Stimulated activated naive CD8-positive, alpha-beta T cell treated with anti-CD3 and anti-CD28 coated beads, Interleukin-15, amount 100 ng/mL, for 72 hours (primary cell): ENCODE data around the gene KIF4A.
"Not testable (repeated sequence)": the region's sequence is repeated elsewhere in the genome, so short reads cannot be mapped to it uniquely, and the experiment has no call there.

ENCODE experiments used
- ATAC-seq: fragments of 150-1000 bp; cut with Tn5 transposase; 2 replicates; pipeline ENCODE4 v1.10.0; 2021; ENCODE audit warnings: mild to moderate bottlenecking, moderate library complexity
- DNase-seq, 2 donors: peaks; one replicate each; pipeline ENCODE4 v3.0.0; 2021 to 2022
- H3K27ac Mint-ChIP-seq, 2 donors: one replicate each; pipeline ENCODE4 v1.8.0; 2022; ENCODE audit warnings: mild to moderate bottlenecking in 2 of 2, mixed read lengths in 2 of 2, moderate library complexity in 2 of 2
- H3K27me3 Mint-ChIP-seq: one replicate; pipeline ENCODE4 v1.8.0; 2022; ENCODE audit warnings: mixed read lengths
- H3K4me1 Mint-ChIP-seq: one replicate; pipeline ENCODE4 v1.8.0; 2022; ENCODE audit warnings: mild to moderate bottlenecking, mixed read lengths
- H3K4me3 Mint-ChIP-seq, 2 donors: one replicate each; pipeline ENCODE4 v1.8.0; 2022; ENCODE audit warnings: mild to moderate bottlenecking in 2 of 2, mixed read lengths in 2 of 2, moderate library complexity in 1 of 2
- H3K9me3 Mint-ChIP-seq, 2 donors: one replicate each; pipeline ENCODE4 v1.8.0; 2022; ENCODE audit warnings: mixed read lengths in 2 of 2

KIF4A gene

DNA sequence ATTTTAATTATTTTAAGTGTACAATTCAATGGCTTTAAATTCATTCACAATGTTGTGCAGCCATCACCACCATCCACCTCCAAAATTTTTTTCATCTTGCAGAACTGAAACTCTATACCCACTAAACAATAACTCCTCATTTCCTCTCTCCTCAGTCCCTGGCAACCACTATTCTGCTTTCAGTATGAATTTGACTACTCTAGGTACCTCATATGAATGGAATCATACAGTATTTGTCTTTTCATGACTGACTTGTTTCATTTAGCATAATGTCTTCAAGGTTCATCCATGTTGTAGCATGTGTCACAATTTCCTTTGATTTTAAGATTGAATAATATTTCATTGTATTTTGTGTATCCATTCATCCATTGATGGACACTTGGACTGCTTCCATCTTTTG, 46.9 kb downstream of the KIF4A start:
- Mint-ChIP-seq H3K27me3 (no peaks in the 10 kb centered on the region), H3K4me1 (peaks cover 18% of the 10 kb centered on the region), H3K4me3 (no peak overlapping the region), H3K27ac (peak overlapping the region; percentile 28 to 69), H3K9me3 (no peaks in the 10 kb centered on the region)
- DNase-seq = peak in 1 of 2 donors; percentile 19
- ATAC-seq = peak; percentile 100

DNA sequence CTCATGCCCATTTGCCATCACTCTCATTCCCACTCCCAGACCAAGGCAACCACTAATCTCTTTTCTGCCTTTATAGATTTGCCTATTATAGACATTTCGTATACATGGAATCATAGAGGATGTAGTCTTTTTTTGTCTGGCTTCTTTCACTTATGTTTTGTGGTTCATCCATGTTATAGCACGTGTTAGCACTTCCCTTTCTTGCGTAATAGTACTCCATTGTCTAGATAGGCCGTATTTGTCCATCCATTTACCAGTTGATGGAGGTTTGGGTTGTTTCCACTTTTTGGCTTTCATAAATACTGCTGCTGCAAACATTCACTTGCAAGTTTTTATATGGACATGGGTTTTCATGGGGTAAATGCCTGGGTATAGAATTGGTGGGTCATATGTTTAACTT, 48.4 kb downstream of the KIF4A start:
- H3K9me3 Mint-ChIP-seq = no peaks in the 10 kb centered on the region

DNA sequence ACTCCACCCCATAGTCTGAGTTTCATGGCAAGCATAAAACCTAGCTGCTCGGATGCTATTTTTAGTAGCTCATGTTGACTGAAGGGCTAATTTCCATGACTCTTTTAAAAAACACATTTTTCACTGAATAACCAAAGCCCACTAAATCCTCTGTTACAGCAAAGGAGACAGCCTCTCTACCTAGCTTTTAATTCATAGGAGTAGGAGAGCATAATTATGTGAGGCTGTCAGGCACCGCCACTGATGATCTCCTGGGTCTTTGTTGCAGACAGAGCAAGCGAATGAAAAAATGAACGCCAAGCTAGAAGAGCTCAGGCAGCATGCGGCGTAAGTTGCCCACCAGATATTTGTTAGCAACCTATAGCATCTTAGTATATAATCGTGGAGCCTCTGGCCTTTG, 53.5 kb downstream of the KIF4A start:
- Mint-ChIP-seq H3K4me1 (no peaks in the 10 kb centered on the region), H3K4me3 (no peak overlapping the region), H3K27ac (no peak overlapping the region), H3K9me3 (no peaks in the 10 kb centered on the region), H3K27me3 (no peaks in the 10 kb centered on the region)
- DNase-seq (no peak), ATAC-seq (no peak)

More for the DNA sequence above, 48.4 kb downstream of the KIF4A start:
- Mint-ChIP-seq H3K4me3 (no peak overlapping the region), H3K4me1 (peaks cover 18% of the 10 kb centered on the region), H3K27me3 (no peaks in the 10 kb centered on the region), H3K27ac (no peak overlapping the region)
- DNase-seq = no peak
- ATAC-seq = no peak

DNA sequence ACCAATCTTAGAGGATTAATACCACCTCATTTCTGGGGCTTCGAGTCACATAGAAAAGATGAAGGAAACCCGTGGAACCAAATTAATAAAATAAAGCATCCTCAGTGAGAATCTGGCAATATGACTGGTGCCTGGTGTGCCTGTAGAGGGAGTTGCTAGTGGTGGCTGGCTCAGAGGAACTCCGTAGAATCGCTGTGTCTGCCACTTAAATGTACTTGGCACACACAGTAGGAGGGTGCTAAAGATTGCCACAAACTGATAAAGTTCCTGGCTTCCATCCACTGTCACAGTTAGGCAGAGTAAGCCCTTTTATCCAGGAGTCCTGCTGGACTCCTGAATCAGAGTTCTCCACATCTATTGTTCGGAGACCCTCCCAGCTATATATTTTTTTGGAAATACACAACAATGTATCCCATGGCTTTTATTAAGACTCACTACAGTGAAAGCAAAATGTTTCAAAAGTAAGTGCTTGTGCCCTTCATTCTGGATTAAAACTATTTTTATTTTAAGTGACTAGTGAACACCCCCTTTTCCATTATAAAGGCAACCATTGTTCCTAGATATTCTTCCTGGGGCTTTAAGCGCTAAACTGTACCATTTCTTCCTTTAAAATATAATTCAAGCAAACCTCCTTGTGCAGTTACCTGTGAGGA, 56.6 kb downstream of the KIF4A start:
- Mint-ChIP-seq H3K9me3 (no peaks in the 10 kb centered on the region), H3K27ac (no peak overlapping the region), H3K4me1 (no peaks in the 10 kb centered on the region), H3K4me3 (no peak overlapping the region), H3K27me3 (no peaks in the 10 kb centered on the region)
- DNase-seq = no peak
- no peak for ATAC-seq

DNA sequence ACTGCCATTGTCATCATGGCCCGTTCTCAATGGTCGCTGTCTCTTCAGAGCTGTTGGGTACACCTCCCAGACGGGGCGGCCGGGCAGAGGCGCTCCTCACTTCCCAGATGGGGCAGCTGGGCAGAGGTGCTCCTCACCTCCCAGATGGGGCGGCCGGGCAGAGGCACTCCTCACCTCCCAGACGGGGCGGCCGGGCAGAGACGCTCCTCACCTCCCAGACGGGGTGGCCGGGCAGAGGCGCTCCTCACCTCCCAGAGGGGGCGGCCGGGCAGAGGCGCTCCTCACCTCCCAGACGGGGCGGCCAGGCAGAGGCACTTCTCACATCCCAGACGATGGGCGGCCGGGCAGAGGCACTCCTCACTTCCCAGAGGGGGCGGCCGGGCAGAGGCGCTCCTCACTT, 58.9 kb downstream of the KIF4A start:
- H3K27me3 Mint-ChIP-seq, H3K27ac Mint-ChIP-seq, H3K4me1 Mint-ChIP-seq, H3K9me3 Mint-ChIP-seq, ATAC-seq, H3K4me3 Mint-ChIP-seq, DNase-seq: not testable (repeated sequence)

DNA sequence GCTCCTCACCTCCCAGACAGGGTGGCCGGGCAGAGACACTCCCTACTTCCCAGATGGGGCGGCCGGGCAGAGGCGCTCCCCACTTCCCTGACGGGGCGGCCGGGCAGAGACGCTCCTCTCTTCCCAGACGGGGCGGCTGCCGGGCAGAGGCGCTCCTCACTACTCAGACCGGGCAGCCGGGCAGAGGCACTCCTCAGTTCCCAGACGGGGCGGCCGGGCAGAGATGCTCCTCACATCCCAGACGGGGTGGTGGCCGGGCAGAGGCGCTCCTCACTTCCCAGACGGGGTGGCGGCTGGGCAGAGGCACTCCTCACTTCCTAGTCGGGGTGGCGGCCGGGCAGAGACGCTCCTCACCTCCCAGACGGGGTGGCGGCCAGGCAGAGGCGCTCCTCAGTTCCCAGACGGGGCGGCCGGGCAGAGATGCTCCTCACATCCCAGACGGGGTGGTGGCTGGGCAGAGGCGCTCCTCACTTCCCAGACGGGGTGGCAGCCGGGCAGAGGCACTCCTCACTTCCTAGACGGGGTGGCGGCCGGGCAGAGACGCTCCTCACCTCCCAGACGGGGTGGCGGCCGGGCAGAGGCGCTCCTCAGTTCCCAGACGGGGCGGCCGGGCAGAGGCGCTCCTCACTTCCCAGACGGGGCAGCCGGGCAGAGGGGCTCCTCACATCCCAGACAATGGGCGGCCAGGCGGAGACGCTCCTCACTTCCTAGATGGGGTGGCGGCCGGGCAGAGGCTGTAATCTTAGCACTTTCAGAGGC, 59.6 kb downstream of the KIF4A start:
- not testable (repeated sequence) for DNase-seq, ATAC-seq, H3K4me3 Mint-ChIP-seq, H3K27me3 Mint-ChIP-seq, H3K4me1 Mint-ChIP-seq, H3K27ac Mint-ChIP-seq, H3K9me3 Mint-ChIP-seq

DNA sequence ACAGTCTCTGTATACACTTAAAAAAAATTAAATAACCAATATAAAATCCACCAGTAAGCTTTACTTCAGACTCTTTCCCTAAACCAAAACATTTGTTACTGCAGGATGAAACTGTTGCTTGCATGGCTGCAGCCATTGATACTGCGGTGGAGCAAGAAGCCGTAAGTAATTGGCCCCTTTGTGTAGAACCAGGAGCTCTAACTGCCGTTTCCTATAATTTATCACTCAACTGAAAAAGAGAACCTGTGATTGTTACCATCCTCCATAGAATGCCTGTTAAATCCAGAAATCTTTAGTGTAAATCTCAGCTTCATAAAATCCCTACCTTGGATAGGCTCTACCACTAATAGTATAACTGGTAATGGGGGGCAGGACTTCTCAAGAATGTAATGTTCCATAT, 62.6 kb downstream of the KIF4A start:
- no peak overlapping the region for H3K4me3 Mint-ChIP-seq
- no peaks in the 10 kb centered on the region for H3K27me3 Mint-ChIP-seq
- no peaks in the 10 kb centered on the region for H3K9me3 Mint-ChIP-seq
- no peak overlapping the region for H3K27ac Mint-ChIP-seq
- no peaks in the 10 kb centered on the region for H3K4me1 Mint-ChIP-seq
- DNase-seq = no peak
- no peak for ATAC-seq

DNA sequence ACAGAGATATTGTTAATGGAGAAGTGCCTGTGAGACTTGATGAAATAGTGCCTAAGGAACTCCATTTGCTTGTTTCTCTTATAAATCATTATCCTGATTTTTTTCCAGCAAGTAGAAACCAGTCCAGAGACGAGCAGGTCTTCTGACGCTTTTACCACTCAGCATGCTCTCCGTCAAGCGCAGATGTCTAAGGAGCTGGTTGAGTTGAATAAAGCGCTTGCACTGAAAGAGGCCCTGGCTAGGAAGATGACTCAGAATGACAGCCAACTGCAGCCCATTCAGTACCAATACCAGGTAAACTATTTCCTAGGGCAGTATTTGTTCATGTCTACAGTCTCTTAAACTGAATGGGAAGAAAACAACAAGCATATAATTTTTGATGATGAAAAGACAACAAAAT, 63.6 kb downstream of the KIF4A start:
- H3K4me3 Mint-ChIP-seq = no peak overlapping the region
- no peak for DNase-seq
- no peaks in the 10 kb centered on the region for H3K9me3 Mint-ChIP-seq
- no peaks in the 10 kb centered on the region for H3K27me3 Mint-ChIP-seq
- no peaks in the 10 kb centered on the region for H3K4me1 Mint-ChIP-seq
- no peak overlapping the region for H3K27ac Mint-ChIP-seq
- ATAC-seq = no peak

DNA sequence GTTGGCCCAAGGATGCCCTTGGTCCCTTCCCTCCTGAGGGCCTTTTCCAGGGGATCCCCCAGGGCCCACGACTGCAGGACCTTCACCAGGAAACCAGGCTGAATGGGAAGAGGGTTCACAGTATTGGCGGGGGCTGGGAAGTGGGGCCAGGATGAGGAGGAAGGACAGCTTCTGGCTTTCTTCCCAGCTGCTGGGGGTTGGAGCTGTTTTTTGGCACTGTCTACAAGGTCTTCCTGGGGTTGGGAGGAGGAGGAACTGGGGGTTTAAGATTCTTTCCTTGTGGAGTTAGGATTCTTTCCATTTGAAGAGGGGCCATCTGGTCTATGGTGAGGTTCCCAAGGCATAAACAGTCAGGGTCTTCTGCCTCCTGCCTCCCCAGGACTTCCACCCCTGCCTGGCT, 64.8 kb downstream of the KIF4A start:
- Mint-ChIP-seq H3K27ac (no peak overlapping the region), H3K4me3 (no peak overlapping the region), H3K4me1 (no peaks in the 10 kb centered on the region), H3K9me3 (no peaks in the 10 kb centered on the region), H3K27me3 (no peaks in the 10 kb centered on the region)
- ATAC-seq = no peak
- no peak for DNase-seq

DNA sequence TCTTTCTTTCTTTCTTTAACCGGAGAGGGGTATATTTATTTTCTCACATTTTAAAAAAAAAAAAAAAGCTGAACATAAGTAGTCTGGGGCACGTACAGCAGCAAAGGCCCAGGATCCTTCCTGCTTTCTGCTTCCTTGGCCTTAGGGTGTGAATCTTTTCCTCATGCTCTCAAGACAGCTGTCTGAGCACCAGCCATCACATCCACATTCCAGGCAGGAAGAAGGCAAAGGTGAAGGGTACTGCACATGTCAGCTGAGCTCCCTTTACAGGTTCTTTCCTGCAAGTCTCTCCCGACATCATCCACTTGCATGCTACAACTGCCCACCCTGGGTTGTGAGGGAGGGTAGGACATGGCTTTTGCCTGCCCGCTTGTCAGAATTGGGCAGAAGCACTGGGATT, 69.6 kb downstream of the KIF4A start:
- Mint-ChIP-seq H3K27ac (peak overlapping the region in 1 of 2 donors; percentile 57), H3K27me3 (no peaks in the 10 kb centered on the region), H3K9me3 (no peaks in the 10 kb centered on the region), H3K4me3 (no peak overlapping the region), H3K4me1 (no peaks in the 10 kb centered on the region)
- DNase-seq (no peak), ATAC-seq (no peak)

DNA sequence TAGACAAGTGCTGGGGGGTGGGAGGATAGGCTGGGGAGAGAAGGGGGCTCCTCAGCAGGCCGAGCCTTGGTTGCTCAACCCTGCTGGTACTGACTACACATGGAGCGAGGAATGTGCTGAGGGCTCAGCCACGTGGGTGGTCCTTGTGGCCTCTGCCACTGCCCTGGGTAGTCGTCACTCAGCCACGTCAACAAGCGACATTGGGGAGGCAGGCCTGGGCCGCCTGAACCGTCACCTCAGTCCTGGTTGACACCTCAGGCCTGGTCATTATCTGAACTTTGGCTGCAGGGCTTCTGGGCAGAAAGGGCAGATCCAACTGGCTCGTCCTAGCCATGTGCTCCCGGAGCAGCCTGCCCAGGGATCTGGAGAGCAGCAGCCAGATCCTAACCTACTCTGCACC, 70.5 kb downstream of the KIF4A start:
- DNase-seq (no peak), ATAC-seq (no peak)
- no peaks in the 10 kb centered on the region for H3K4me1 Mint-ChIP-seq
- no peak overlapping the region for H3K4me3 Mint-ChIP-seq
- H3K27me3 Mint-ChIP-seq = no peaks in the 10 kb centered on the region
- H3K9me3 Mint-ChIP-seq = no peaks in the 10 kb centered on the region
- H3K27ac Mint-ChIP-seq = no peak overlapping the region

DNA sequence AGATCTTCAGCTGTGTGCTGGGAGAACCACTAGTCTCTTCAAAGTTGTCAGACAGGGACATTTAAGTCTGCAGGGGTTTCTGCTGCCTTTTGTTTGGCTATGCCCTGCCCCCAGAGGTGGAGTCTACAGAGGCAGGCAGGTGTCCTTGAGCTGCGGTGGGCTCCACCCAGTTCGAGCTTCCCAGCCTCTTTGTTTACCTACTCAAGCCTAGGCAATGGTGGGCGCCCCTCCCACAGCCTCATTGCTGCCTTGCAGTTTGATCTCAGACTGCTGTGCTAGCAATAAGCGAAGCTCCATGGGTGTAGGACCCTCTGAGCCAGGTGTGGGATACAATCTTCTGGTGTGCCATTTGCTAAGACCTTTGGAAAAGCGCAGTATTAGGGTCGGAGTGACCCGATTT, 78.8 kb downstream of the KIF4A start:
- ATAC-seq, H3K4me3 Mint-ChIP-seq, H3K27ac Mint-ChIP-seq, DNase-seq, H3K4me1 Mint-ChIP-seq, H3K27me3 Mint-ChIP-seq, H3K9me3 Mint-ChIP-seq: not testable (repeated sequence)

DNA sequence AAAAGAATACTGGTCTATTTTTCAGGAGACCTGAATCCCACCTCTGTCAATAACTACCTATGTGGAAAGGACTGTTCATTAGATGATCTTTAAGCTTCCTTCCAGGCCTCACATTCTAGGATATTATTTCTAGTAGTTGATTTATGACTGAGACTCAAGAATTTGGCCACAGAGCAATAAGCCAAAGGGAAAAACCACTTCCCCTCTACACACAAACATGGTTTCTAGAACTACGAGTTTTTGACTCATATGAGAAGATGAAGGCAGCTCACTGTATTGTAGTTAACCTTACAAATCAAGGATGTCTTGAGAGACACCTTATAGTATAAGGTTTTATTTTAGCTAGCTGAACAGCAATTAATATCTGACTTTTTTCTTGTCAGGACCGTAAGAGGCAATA, 96.3 kb downstream of the KIF4A start:
- no peak for ATAC-seq

DNA sequence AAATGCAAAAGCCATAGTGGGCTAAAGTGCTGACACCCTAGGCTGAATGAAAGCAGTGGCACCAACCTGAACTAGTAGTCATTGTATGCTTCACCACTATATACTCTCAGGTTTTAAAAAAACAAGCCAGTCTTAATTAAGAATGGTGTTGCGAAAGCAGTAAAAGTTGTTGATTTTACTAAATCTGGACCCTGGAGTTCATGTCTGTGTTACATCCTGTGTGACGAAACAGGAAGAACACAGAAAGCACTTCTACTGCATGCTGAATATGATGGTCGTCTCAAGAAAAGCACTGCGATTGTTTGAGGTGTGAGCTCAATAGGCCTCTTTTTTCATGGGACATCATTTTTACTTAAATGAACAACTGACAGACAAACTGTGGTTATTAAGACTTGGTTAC, 109.0 kb downstream of the KIF4A start:
- H3K27me3 Mint-ChIP-seq = no peaks in the 10 kb centered on the region
- H3K9me3 Mint-ChIP-seq = no peaks in the 10 kb centered on the region
- no peak overlapping the region for H3K27ac Mint-ChIP-seq
- no peaks in the 10 kb centered on the region for H3K4me1 Mint-ChIP-seq
- ATAC-seq (peak; percentile 55), DNase-seq (no peak)
- H3K4me3 Mint-ChIP-seq = no peak overlapping the region

More for the DNA sequence above, 96.3 kb downstream of the KIF4A start:
- no peaks in the 10 kb centered on the region for H3K9me3 Mint-ChIP-seq
- no peaks in the 10 kb centered on the region for H3K27me3 Mint-ChIP-seq
- no peak for DNase-seq
- no peak overlapping the region for H3K27ac Mint-ChIP-seq
- H3K4me3 Mint-ChIP-seq = no peak overlapping the region
- no peaks in the 10 kb centered on the region for H3K4me1 Mint-ChIP-seq

DNA sequence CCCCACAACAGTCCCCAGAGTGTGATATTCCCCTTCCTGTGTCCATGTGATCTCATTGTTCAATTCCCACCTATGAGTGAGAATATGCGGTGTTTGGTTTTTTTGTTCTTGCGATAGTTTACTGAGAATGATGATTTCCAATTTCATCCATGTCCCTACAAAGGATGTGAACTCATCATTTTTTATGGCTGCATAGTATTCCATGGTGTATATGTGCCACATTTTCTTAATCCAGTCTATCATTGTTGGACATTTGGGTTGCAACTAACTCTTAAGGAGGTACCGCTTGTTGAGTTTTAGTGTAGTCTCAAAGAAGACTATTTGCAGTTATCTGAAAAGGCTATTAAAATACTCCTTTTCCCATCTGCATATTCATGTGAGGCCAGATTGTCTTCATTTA, 110.3 kb downstream of the KIF4A start:
- H3K4me1 Mint-ChIP-seq, DNase-seq, H3K9me3 Mint-ChIP-seq, H3K4me3 Mint-ChIP-seq, ATAC-seq, H3K27ac Mint-ChIP-seq, H3K27me3 Mint-ChIP-seq: not testable (repeated sequence)

DNA sequence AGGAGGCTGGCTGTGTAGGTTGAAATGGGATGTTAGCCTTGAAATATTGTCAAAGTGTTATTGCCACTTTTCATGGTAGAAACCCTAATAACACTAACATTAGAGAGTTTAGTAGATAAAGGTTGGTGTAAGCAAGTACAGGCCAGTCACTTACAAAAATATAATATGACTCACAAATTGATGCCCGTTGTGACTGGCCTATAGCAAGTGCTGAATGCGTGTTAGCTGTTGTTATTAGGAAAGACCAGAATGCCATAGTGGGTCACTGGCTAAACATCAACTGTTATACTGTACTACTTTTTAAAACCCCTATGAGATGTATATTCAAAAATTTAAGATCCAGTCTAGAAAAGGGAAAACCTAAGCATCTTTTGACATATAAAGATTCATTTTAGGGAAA, 112.8 kb downstream of the KIF4A start:
- Mint-ChIP-seq H3K27me3 (no peaks in the 10 kb centered on the region), H3K9me3 (no peaks in the 10 kb centered on the region), H3K27ac (no peak overlapping the region), H3K4me1 (no peaks in the 10 kb centered on the region), H3K4me3 (no peak overlapping the region)
- no peak for ATAC-seq
- no peak for DNase-seq

DNA sequence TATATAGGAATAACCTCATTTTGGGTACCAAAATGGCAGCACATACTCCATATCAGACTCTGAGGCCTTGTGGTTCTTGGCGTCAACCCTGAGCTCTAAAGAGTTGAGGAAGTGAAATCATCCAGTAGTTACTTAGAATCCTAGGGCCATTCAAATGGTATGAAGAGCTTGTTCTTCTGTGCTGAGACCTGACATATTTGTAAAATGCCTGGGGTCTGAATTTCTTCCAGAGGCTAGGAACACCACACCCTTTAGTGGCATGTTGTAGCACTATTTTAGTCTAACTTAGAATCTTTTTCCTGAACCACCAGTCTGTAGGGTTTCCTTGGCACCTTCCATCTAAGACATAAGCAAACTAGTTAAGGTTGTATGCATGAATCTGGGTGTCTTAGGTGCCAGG, 115.1 kb downstream of the KIF4A start:
- H3K4me3 Mint-ChIP-seq = no peak overlapping the region
- no peak overlapping the region for H3K27ac Mint-ChIP-seq
- ATAC-seq = no peak
- H3K27me3 Mint-ChIP-seq = no peaks in the 10 kb centered on the region
- H3K4me1 Mint-ChIP-seq = no peaks in the 10 kb centered on the region
- H3K9me3 Mint-ChIP-seq = no peaks in the 10 kb centered on the region
- DNase-seq = no peak
